HepG2 (cell line): ENCODE measurements around the gene SDR39U1. TPM values are rescaled to one million over a fixed set of nuclear protein-coding genes. Genes with fewer than 3 reads are reported as not detected.
A peak's percentile ranks its signal among the peaks of the same experiment; 100 is the strongest.

Source experiments
- ATAC-seq: fragments of 200-7000 bp; cut with Tn5 transposase; 3 replicates; pipeline ENCODE4 v1.9.1; 2020; ENCODE audit warnings: mild to moderate bottlenecking, moderate library complexity
- BruUV-seq: library from RNA; stranded (reverse); fragments of 400-500 nt; replicated peaks from 2 replicates; lab custom pipeline; 2021; lab: Mats Ljungman, UMichigan
- CTCF ChIA-PET: fragments of 300-600 bp; formaldehyde crosslinking; extraction: SDS; loops from one replicate; lab custom pipeline; 2021; ENCODE audit warnings: low total read pairs, inconsistent platforms, low intra/inter-chr PET ratio; lab: Yijun Ruan, JAX
- POLR2A ChIA-PET: fragments of 350-600 bp; sonication (Branson Sonifier 250); formaldehyde crosslinking; loops from one replicate; lab custom pipeline; 2020; ENCODE audit warnings: antibody characterized with exemption, inconsistent platforms; lab: Yijun Ruan, JAX
- DNase-seq: peaks from one replicate; pipeline ENCODE4 v3.0.0-alpha.2; 2015; ENCODE audit warnings: low spot score
- FAIRE-seq: peaks from 3 replicates; lab custom pipeline; 2011; peaks lifted over from hg19 to GRCh38; lab: Jason Lieb, UNC
- H2AFZ ChIP-seq: one replicate; pipeline ENCODE4 v1.6.1; 2011; ENCODE audit warnings: low read length, inconsistent platforms
- H3K27ac ChIP-seq: fragments of 300-600 bp; 3 replicates; pipeline ENCODE4 v1.8.0; 2011; ENCODE audit warnings: mixed run types, mild to moderate bottlenecking, mixed read lengths, low read length, inconsistent platforms; ENCODE audit not compliant: insufficient read depth; ENCODE audit errors: extremely low read length
- H3K27me3 ChIP-seq, 2 experiments: fragments of 200-600 bp in 1 of 2; 2 replicates in 1 of 2; 3 replicates in 1 of 2; pipeline versions ENCODE4 v1.6.0 to v1.8.0; 2011; ENCODE audit warnings: low read length in 2 of 2, mild to moderate bottlenecking in 2 of 2, moderate library complexity in 2 of 2, inconsistent platforms in 1 of 2; ENCODE audit not compliant: insufficient read depth in 2 of 2, control insufficient read depth in 1 of 2
- H3K36me3 ChIP-seq, 2 experiments: fragments of 200-600 bp in 1 of 2; replicated peaks in 1 of 2; 2 replicates in 1 of 2; 3 replicates in 1 of 2; pipeline versions ENCODE4 v1.5.1 to v1.8.0; 2011; ENCODE audit warnings: low read length in 2 of 2, inconsistent platforms in 1 of 2; ENCODE audit not compliant: insufficient read depth in 2 of 2, control insufficient read depth in 1 of 2
- H3K4me1 ChIP-seq: 2 replicates; pipeline ENCODE4 v1.5.1; 2012; ENCODE audit warnings: low read length, inconsistent platforms; ENCODE audit not compliant: insufficient read depth
- H3K4me2 ChIP-seq: 2 replicates; pipeline ENCODE4 v1.6.0; 2011; ENCODE audit warnings: low read depth, low read length, inconsistent platforms
- H3K4me3 ChIP-seq, 3 experiments: fragments of 200-600 bp in 1 of 3; sonication (generic), shearing (Covaris generic) in 1 of 3; replicated peaks in 1 of 3; 2 replicates each; pipeline ENCODE4 v1.5.1; 2011 to 2016; ENCODE audit warnings: low read length in 3 of 3, inconsistent platforms in 2 of 3, low read depth in 2 of 3, mild to moderate bottlenecking in 2 of 3, control low read depth in 1 of 3, mixed read lengths in 1 of 3; ENCODE audit not compliant: insufficient read depth in 1 of 3
- H3K79me2 ChIP-seq: one replicate; pipeline ENCODE4 v1.6.1; 2011; ENCODE audit warnings: low read length, inconsistent platforms; ENCODE audit not compliant: insufficient read depth
- H3K9ac ChIP-seq: 2 replicates; pipeline ENCODE4 v1.6.0; 2011; ENCODE audit warnings: mild to moderate bottlenecking, low read depth, low read length, inconsistent platforms; ENCODE audit not compliant: insufficient read depth
- H3K9me3 ChIP-seq: 2 replicates; pipeline ENCODE4 v1.5.1; 2012; ENCODE audit warnings: mild to moderate bottlenecking, low read length
- H4K20me1 ChIP-seq: 2 replicates; pipeline ENCODE4 v1.6.0; 2011; ENCODE audit warnings: inconsistent platforms, mild to moderate bottlenecking, low read length, moderate library complexity; ENCODE audit not compliant: insufficient read depth
- ATF7-NPFF ChIP-seq: sonication (generic); formaldehyde crosslinking; IDR thresholded peaks from 2 replicates; pipeline ENCODE4 v1.8.1; 2023; ENCODE audit warnings: mild to moderate bottlenecking, low read depth, missing genetic modification reagents, moderate library complexity
- CBX2 ChIP-seq, 2 experiments: fragments of 200-600 bp in 1 of 2; sonication (generic); formaldehyde crosslinking in 1 of 2; IDR thresholded peaks; 2 replicates each; pipeline versions ENCODE4 v1.7.0 to v1.8.1; 2018 to 2022; ENCODE audit warnings: low read depth in 2 of 2, low read length in 1 of 2, mild to moderate bottlenecking in 1 of 2, missing genetic modification reagents in 1 of 2
- CBX5 ChIP-seq: sonication (generic); formaldehyde crosslinking; IDR thresholded peaks from 2 replicates; pipeline ENCODE4 v1.4.0; 2020; ENCODE audit warnings: missing genetic modification reagents, borderline replicate concordance
- GFI1 ChIP-seq: sonication (generic); formaldehyde crosslinking; IDR thresholded peaks from 2 replicates; pipeline ENCODE4 v1.5.0; 2020; ENCODE audit warnings: missing genetic modification reagents, mild to moderate bottlenecking, borderline replicate concordance
- HNRNPL ChIP-seq: fragments of 200-400 bp; formaldehyde crosslinking; IDR thresholded peaks from 2 replicates; pipeline ENCODE4 v1.6.1; 2017; ENCODE audit warnings: mild to moderate bottlenecking, low read depth, low read length
- MAFF ChIP-seq: IDR thresholded peaks from 2 replicates; pipeline ENCODE4 v1.6.1; 2011; ENCODE audit warnings: low read depth, low read length, improper control_type of control experiment
- MAFK ChIP-seq, 2 experiments: IDR thresholded peaks in 1 of 2; conservative IDR thresholded peaks in 1 of 2; 2 replicates each; pipeline ENCODE4 v1.6.1; 2011; ENCODE audit warnings: improper control_type of control experiment in 2 of 2, low read length in 2 of 2
- MTA3 ChIP-seq: sonication (generic); formaldehyde crosslinking; IDR thresholded peaks from 2 replicates; pipeline ENCODE4 v1.4.0; 2020; ENCODE audit warnings: missing genetic modification reagents
- ONECUT2 ChIP-seq: sonication (generic); formaldehyde crosslinking; IDR thresholded peaks from 2 replicates; pipeline ENCODE4 v1.4.0; 2020; ENCODE audit warnings: missing genetic modification reagents
- POLR2AphosphoS2 ChIP-seq: IDR thresholded peaks from 2 replicates; pipeline ENCODE4 v1.6.1; 2011; ENCODE audit warnings: low read depth, low read length, improper control_type of control experiment
- PRMT3 ChIP-seq: sonication (generic); formaldehyde crosslinking; IDR thresholded peaks from 2 replicates; pipeline ENCODE4 v1.8.1; 2022; ENCODE audit warnings: low read depth, mild to moderate bottlenecking, moderate library complexity, missing genetic modification reagents, borderline replicate concordance
- REPIN1 ChIP-seq: sonication (generic); formaldehyde crosslinking; IDR thresholded peaks from 2 replicates; pipeline ENCODE4 v1.8.0; 2022; ENCODE audit warnings: missing genetic modification reagents, low read depth, mild to moderate bottlenecking, borderline replicate concordance
- SSRP1 ChIP-seq: IDR thresholded peaks from 2 replicates; pipeline ENCODE4 v1.6.1; 2016; ENCODE audit warnings: control low read depth
- WGBS: methylation state at CpG from one replicate; pipeline ENCODE4 v1.1.6; 2017; ENCODE audit warnings: low lambda C conversion rate; 5-methylcytosine and 5-hydroxymethylcytosine counted together
- in situ Hi-C: cut with HindIII; loops from 2 replicates; pipeline ENCODE4 v1.10.0; 2017; ENCODE audit warnings: low pct_unique_long_range_greater_than_20kb; ENCODE audit not compliant: extremely low pct_ligation_motif_present
- intact Hi-C: fragments of 100-400 bp; cut with micrococcal nuclease; formaldehyde crosslinking; loops from one replicate; pipeline ENCODE4 v1.10.0; 2022; ENCODE audit not compliant: unreplicated experiment
- polyA plus RNA-seq, 8 experiments: library from polyadenylated mRNA; depleted of rRNA in 3 of 8; stranded (reverse) in 7 of 8; unstranded in 1 of 8; fragments of >200 nt; fragmentation: Illumina TruSeq in 4 of 8; extraction: Trizol in 4 of 8; gene quantifications; 2 replicates each; pipeline versions ENCODE4 v1.2.1 to v1.2.3, GENCODE V29; 2011 to 2016; ENCODE audit warnings: low read depth in 4 of 8, missing spikeins in 1 of 8, mixed read lengths in 1 of 8; ENCODE audit not compliant: insufficient read depth in 1 of 8
- total RNA-seq, 5 experiments: library from RNA; depleted of rRNA; stranded (reverse); fragments of >200 nt; fragmentation: Illumina TruSeq; extraction: Trizol; gene quantifications; 2 replicates each; pipeline ENCODE4 v1.2.3, GENCODE V29; 2016; ENCODE audit warnings: low read depth in 1 of 5
- TF ChIP-seq, protein P1 (sequence below): sonication (generic); formaldehyde crosslinking; IDR thresholded peaks from 2 replicates; pipeline ENCODE4 v1.4.0; 2020; ENCODE audit warnings: missing genetic modification reagents
- TF ChIP-seq, protein P2 (sequence below): sonication (generic); formaldehyde crosslinking; IDR thresholded peaks from 2 replicates; pipeline ENCODE4 v1.9.0; 2022; ENCODE audit warnings: low read depth, missing genetic modification reagents

Gene SDR39U1
- total and polyA plus RNA-seq, 2 of the 13 experiments (the other 11 are each of a cell fraction or from before 2014, with no cell fraction given): 34.4 to 129 TPM

DNA sequence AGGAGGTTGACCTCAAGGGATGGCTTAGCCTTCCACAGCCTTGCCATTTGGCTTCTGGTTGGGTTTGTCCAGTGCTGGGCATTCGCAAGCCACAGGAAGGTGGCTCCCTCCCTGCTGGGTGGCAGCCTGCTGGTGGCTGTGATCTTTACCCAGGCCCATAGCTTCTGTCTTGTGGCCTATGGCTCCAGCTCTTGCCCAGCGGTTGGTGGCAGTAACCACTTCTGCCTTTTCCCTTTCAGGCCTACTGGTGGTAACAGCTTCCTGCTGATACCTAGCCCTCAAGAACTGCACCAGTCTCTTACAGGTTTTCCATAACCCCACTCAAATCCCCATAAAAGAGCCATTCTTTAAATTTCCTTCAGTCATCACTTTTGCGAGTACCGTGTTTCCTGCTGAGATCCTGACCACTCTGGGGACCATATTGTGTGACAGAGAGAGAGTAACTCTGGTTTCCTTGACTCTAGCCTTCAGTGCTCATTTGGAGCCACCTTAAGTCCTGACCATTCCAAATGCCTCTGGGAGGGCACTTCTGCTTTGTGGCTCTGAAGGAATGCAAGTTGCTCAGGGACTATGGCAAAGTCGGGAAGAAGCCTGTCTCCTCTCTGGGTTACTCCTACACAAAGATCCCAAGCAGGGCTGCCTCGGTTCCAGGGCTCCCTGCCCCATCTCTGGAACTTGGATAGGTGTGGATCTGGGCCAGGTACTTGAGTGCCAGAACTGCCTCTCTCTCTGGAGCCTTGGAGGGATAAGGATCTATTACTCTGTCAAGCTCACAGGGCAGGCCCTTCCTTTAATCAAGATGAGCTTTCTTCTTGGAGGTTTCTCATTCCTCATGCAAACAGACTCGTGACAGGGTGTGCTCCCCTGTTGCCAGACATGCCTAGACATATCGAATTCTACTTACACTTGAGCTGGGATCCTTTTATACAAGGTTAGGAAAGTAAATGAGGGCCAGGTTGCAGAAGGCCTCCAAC lies 46.7 kb downstream of the SDR39U1 start:
- Histone ChIP-seq H3K4me3 (no peak overlapping the region), H3K79me2 (no peaks in the 10 kb centered on the region), H3K4me1 (peaks cover 48% of the 10 kb centered on the region), H4K20me1 (no peaks in the 10 kb centered on the region), H3K4me2 (no peak overlapping the region), H3K9me3 (no peaks in the 10 kb centered on the region), H2AFZ (no peak overlapping the region), H3K36me3 (no peaks in the 10 kb centered on the region), H3K27me3 (peaks cover 16 to 65% of the 10 kb centered on the region in 2 experiments; a peak in 4 of 5 replicates), H3K27ac (no peak overlapping the region), H3K9ac (no peak overlapping the region)
- in situ Hi-C loops: no loop called here
- WGBS: 33% methylated on average over 8 of the region's 8 CpGs
- ChIA-PET CTCF (no interaction called here), POLR2A (no interaction called here)
- DNase-seq (no peak), ATAC-seq (peak; percentile 7; the same call in 2 of the 3 replicates), FAIRE-seq (no peak)
- TF ChIP-seq CBX5 (no peak), ONECUT2 (CRISPR knock-in tag) (no peak), SSRP1 (CRISPR knock-in tag) (no peak), MAFK (conservative IDR thresholded peaks at IDR 0.05 in 1 of 2, IDR thresholded peaks at IDR 0.05 in 1 of 2; ENCODE audit: low read length in 2 of 2) (peak; percentile 84 to 88), MAFF (peak; percentile 70; the same call in 1 of the 2 replicates), HNRNPL (0 out of 2 replicates have a peak, but pooled peaks have one; percentile 31), CBX2 (IDR thresholded peaks at IDR 0.05; ENCODE audit: low read depth, low read length) (no peak), CBX2 (CRISPR knock-in tag; IDR thresholded peaks at IDR 0.05; ENCODE audit: low read depth) (no peak), POLR2AphosphoS2 (no peak), PRMT3 (no peak), MTA3 (CRISPR knock-in tag) (no peak), REPIN1 (no peak), GFI1 (CRISPR knock-in tag) (no peak), ATF7-NPFF (CRISPR knock-in tag) (no peak)
- TF ChIP-seq, protein P1, sequence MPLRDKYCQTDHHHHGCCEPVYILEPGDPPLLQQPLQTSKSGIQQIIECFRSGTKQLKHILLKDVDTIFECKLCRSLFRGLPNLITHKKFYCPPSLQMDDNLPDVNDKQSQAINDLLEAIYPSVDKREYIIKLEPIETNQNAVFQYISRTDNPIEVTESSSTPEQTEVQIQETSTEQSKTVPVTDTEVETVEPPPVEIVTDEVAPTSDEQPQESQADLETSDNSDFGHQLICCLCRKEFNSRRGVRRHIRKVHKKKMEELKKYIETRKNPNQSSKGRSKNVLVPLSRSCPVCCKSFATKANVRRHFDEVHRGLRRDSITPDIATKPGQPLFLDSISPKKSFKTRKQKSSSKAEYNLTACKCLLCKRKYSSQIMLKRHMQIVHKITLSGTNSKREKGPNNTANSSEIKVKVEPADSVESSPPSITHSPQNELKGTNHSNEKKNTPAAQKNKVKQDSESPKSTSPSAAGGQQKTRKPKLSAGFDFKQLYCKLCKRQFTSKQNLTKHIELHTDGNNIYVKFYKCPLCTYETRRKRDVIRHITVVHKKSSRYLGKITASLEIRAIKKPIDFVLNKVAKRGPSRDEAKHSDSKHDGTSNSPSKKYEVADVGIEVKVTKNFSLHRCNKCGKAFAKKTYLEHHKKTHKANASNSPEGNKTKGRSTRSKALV (CRISPR knock-in tag): no peak
- TF ChIP-seq, protein P2, sequence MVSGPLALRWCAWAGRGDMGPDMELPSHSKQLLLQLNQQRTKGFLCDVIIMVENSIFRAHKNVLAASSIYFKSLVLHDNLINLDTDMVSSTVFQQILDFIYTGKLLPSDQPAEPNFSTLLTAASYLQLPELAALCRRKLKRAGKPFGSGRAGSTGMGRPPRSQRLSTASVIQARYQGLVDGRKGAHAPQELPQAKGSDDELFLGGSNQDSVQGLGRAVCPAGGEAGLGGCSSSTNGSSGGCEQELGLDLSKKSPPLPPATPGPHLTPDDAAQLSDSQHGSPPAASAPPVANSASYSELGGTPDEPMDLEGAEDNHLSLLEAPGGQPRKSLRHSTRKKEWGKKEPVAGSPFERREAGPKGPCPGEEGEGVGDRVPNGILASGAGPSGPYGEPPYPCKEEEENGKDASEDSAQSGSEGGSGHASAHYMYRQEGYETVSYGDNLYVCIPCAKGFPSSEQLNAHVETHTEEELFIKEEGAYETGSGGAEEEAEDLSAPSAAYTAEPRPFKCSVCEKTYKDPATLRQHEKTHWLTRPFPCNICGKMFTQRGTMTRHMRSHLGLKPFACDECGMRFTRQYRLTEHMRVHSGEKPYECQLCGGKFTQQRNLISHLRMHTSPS (CRISPR knock-in tag): 0 out of 2 replicates have a peak, but pooled peaks have one; percentile 39
- intact Hi-C loops: no loop called here
- BruUV-seq: no TSS peak
